Pancreas (tissue), 10 donors: ENCODE measurements around the gene WWOX. TPM values are rescaled to one million over a fixed set of nuclear protein-coding genes. Genes with fewer than 3 reads are reported as not detected.

Source experiments
- ATAC-seq, 4 donors: fragments of 200-7000 bp; cut with Tn5 transposase; one replicate each; pipeline versions ENCODE4 v1.8.0 to v1.9.1; 2020; ENCODE audit warnings: mild to moderate bottlenecking in 4 of 4, moderate library complexity in 4 of 4
- DNase-seq, 6 donors: peaks; one replicate each; pipeline ENCODE4 v3.0.0-alpha.2; 2020
- FAIRE-seq: peaks from 2 replicates; lab custom pipeline; 2012; peaks lifted over from hg19 to GRCh38; lab: Jason Lieb, UNC
- H3K27ac ChIP-seq, 4 donors: fragments of 200-600 bp; sonication (generic); 1 replicate in 3 of 4; 2 replicates in 1 of 4; pipeline versions ENCODE4 v1.5.0 to v1.8.0; 2020
- H3K27me3 ChIP-seq, 4 donors: fragments of 200-600 bp; one replicate each; pipeline ENCODE4 v1.8.0; 2021
- H3K36me3 ChIP-seq, 3 donors: fragments of 200-600 bp; sonication (generic) in 1 of 3; one replicate each; pipeline versions ENCODE4 v1.5.0 to v1.8.0; 2020 to 2021
- H3K4me1 ChIP-seq, 3 donors: fragments of 200-600 bp; one replicate each; pipeline ENCODE4 v1.8.0; 2021
- H3K4me3 ChIP-seq, 4 donors: fragments of 200-600 bp; sonication (generic) in 2 of 4; one replicate each; pipeline versions ENCODE4 v1.5.0 to v1.8.0; 2020 to 2021
- H3K9me3 ChIP-seq, 4 donors: fragments of 200-600 bp; one replicate each; pipeline ENCODE4 v1.8.0; 2021
- CTCF ChIP-seq, 4 donors: fragments of 200-600 bp; sonication (generic) in 3 of 4; IDR thresholded peaks; one replicate each; pipeline versions ENCODE4 v1.5.0 to v1.8.0; 2021; ENCODE audit warnings: antibody characterized with exemption in 4 of 4
- WGBS, 2 donors: extraction: QIAGEN DNeasy Blood & Tissue Kit; methylation state at CpG; one replicate each; pipeline ENCODE4 v1.1.7; 2013; 5-methylcytosine and 5-hydroxymethylcytosine counted together
- intact Hi-C, 3 donors: fragments of 100-400 bp; cut with DNase I; formaldehyde crosslinking; loops; one replicate each; pipeline versions ENCODE4 v1.11.1 to v1.14.2; 2022
- polyA plus RNA-seq, 2 donors: library from polyadenylated mRNA; stranded (reverse); fragments of 200-250 nt; gene quantifications; one replicate each; pipeline ENCODE4 v1.2.3, GENCODE V29; 2013
- total RNA-seq, 6 donors: library from RNA; stranded (reverse); fragmentation: NEBNext Ultra II Directional in 4 of 6; extraction: Animal tissue kit (Norgen Biotek cat#: 25700) in 4 of 6; gene quantifications; one replicate each; pipeline versions ENCODE4 v1.2.1 to v1.2.4, GENCODE V29; 2021 to 2023
- donor health status: healthy with polysubstance abuse.
- donor health status: DM: no; HTN: no; CAD: no; lungs with moderate emphysema.
- donor health status: DM: no; HTN: no; CAD: no.
- donor health status: control.
- donor health status: control.
- donor health status: Bipolar disorder and iron deficiency.
- donor health status: DM: yes; HTN: yes; CAD: no.
- donor health status: DM: no; HTN: no; CAD: no.
- donor health status: DM: no; HTN: no; CAD: no.
- donor health status: DM: yes; HTN: yes; CAD: no.

Gene WWOX
- total and polyA plus RNA-seq, 8 donors, result 6.8 to 14.4 (median 10.8) TPM

- H3K4me3 ChIP-seq, result no peak overlapping the region
- WGBS, 2 donors, result 79 to 84% methylated on average over 5 of the region's 5 CpGs
- ATAC-seq (no peak), FAIRE-seq (no peak), DNase-seq (no peak)
- no peak overlapping the region for H3K27ac ChIP-seq
- no peak for TF ChIP-seq CTCF (IDR thresholded peaks at IDR 0.05)
- no peaks in the 10 kb centered on the region for H3K4me1 ChIP-seq
- H3K9me3 ChIP-seq, result no peaks in the 10 kb centered on the region
- intact Hi-C loops, result no loop called here
- no peaks in the 10 kb centered on the region for H3K36me3 ChIP-seq
- no peaks in the 10 kb centered on the region for H3K27me3 ChIP-seq
These were observed 809.8 kb downstream of the WWOX start for GRCh38 chr16:78909226-78909625.

- no peak overlapping the region for H3K27ac ChIP-seq
- H3K4me3 ChIP-seq, result no peak overlapping the region
- intact Hi-C loops, result no loop called here
- TF ChIP-seq CTCF (IDR thresholded peaks at IDR 0.05), result no peak
- 59 to 64% methylated on average over 9 of the region's 9 CpGs for WGBS, 2 donors
- ATAC-seq, result no peak
- H3K9me3 ChIP-seq, result no peaks in the 10 kb centered on the region
- no peak for DNase-seq
- H3K27me3 ChIP-seq, result no peaks in the 10 kb centered on the region
- H3K36me3 ChIP-seq, result no peaks in the 10 kb centered on the region
- no peaks in the 10 kb centered on the region for H3K4me1 ChIP-seq
- FAIRE-seq, result no peak
These were observed 816.4 kb downstream of the WWOX start for GRCh38 chr16:78915811-78916345.

GRCh38 chr16:78916928-78917545 lies 817.6 kb downstream of the WWOX start:
- Histone ChIP-seq H3K9me3 (no peaks in the 10 kb centered on the region), H3K36me3 (no peaks in the 10 kb centered on the region), H3K4me3 (no peak overlapping the region), H3K4me1 (no peaks in the 10 kb centered on the region), H3K27ac (no peak overlapping the region), H3K27me3 (no peaks in the 10 kb centered on the region)
- 82 to 87% methylated on average over 7 of the region's 7 CpGs for WGBS, 2 donors
- intact Hi-C loops, result no loop called here
- ATAC-seq, result no peak
- TF ChIP-seq CTCF (IDR thresholded peaks at IDR 0.05), result no peak
- no peak for DNase-seq
- no peak for FAIRE-seq

- ATAC-seq, result no peak
- no peak for DNase-seq
- WGBS, 2 donors, result 86 to 91% methylated on average over 8 of the region's 8 CpGs
- no peak for FAIRE-seq
- no peak overlapping the region for H3K27ac ChIP-seq
- intact Hi-C loops, result no loop called here
- H3K27me3 ChIP-seq, result no peaks in the 10 kb centered on the region
- no peaks in the 10 kb centered on the region for H3K4me1 ChIP-seq
- no peaks in the 10 kb centered on the region for H3K9me3 ChIP-seq
- TF ChIP-seq CTCF (IDR thresholded peaks at IDR 0.05), result no peak
- H3K4me3 ChIP-seq, result no peak overlapping the region
- H3K36me3 ChIP-seq, result no peaks in the 10 kb centered on the region
These were observed 819.4 kb downstream of the WWOX start for GRCh38 chr16:78918805-78919305.

GRCh38 chr16:78919852-78920251 lies 820.4 kb downstream of the WWOX start:
- no peak for ATAC-seq
- Histone ChIP-seq H3K9me3 (no peaks in the 10 kb centered on the region), H3K36me3 (no peaks in the 10 kb centered on the region), H3K27ac (no peak overlapping the region), H3K4me3 (no peak overlapping the region), H3K27me3 (no peaks in the 10 kb centered on the region), H3K4me1 (no peaks in the 10 kb centered on the region)
- intact Hi-C loops, result no loop called here
- 74 to 83% methylated on average over 8 of the region's 8 CpGs for WGBS, 2 donors
- TF ChIP-seq CTCF (IDR thresholded peaks at IDR 0.05), result no peak
- FAIRE-seq, result no peak
- DNase-seq, result no peak
